Suprapubic skin (tissue), 4 donors: ENCODE measurements around the gene ABCE1. TPM values are rescaled to one million over a fixed set of nuclear protein-coding genes. Genes with fewer than 3 reads are reported as not detected.
"Not testable (repeated sequence)": the region's sequence is repeated elsewhere in the genome, so short reads cannot be mapped to it uniquely, and the experiment has no call there.

Source experiments
- DNase-seq, 2 donors: peaks; one replicate each; pipeline ENCODE4 v3.0.0-alpha.2; 2019; ENCODE audit warnings: low spot score in 2 of 2
- H3K27ac ChIP-seq: fragments of 200-600 bp; sonication (generic); one replicate; pipeline ENCODE4 v1.5.1; 2019
- H3K27me3 ChIP-seq: fragments of 200-600 bp; sonication (generic); one replicate; pipeline ENCODE4 v1.5.1; 2019
- H3K36me3 ChIP-seq: fragments of 200-600 bp; sonication (generic); one replicate; pipeline ENCODE4 v1.5.1; 2019
- H3K4me1 ChIP-seq: fragments of 200-600 bp; sonication (generic); one replicate; pipeline ENCODE4 v1.5.1; 2019
- H3K4me3 ChIP-seq: fragments of 200-600 bp; sonication (generic); one replicate; pipeline ENCODE4 v1.5.1; 2019; ENCODE audit warnings: mild to moderate bottlenecking
- H3K9me3 ChIP-seq: fragments of 200-600 bp; sonication (generic); one replicate; pipeline ENCODE4 v1.5.1; 2019
- EP300 ChIP-seq: sonication (generic); formaldehyde crosslinking; IDR thresholded peaks from one replicate; pipeline ENCODE4 v1.6.1; 2017; ENCODE audit warnings: antibody characterized with exemption
- POLR2A ChIP-seq, 2 donors: fragments of 450-650 bp; IDR thresholded peaks; one replicate each; pipeline ENCODE4 v1.6.1; 2017; ENCODE audit warnings: antibody characterized with exemption in 2 of 2, mild to moderate bottlenecking in 2 of 2, moderate library complexity in 2 of 2
- POLR2AphosphoS5 ChIP-seq, 3 donors: sonication (generic); formaldehyde crosslinking; IDR thresholded peaks; one replicate each; pipeline ENCODE4 v1.6.1; 2017; ENCODE audit warnings: antibody characterized with exemption in 3 of 3
- WGBS: methylation state at CpG from one replicate; pipeline ENCODE4 v1.1.5; 2018; 5-methylcytosine and 5-hydroxymethylcytosine counted together
- total RNA-seq, 4 donors: library from RNA; depleted of rRNA; stranded (reverse); fragments of >200 nt; gene quantifications; one replicate each; pipeline ENCODE4 v1.1.0, GENCODE V29; 2016
- TF ChIP-seq, protein P1 (sequence below), 2 donors: fragments of 200-600 bp in 1 of 2; fragments of 450-650 bp in 1 of 2; sonication (generic) in 1 of 2; IDR thresholded peaks; one replicate each; pipeline ENCODE4 v1.5.1; 2016 to 2019; ENCODE audit warnings: antibody characterized with exemption in 2 of 2, mild to moderate bottlenecking in 1 of 2, moderate library complexity in 1 of 2

Gene ABCE1
- total RNA-seq, 4 donors from 2014 or later, result 70.6 to 87.5 (median 75.8) TPM

GRCh38 chr4:145132511-145133098, 34.5 kb downstream of the ABCE1 start:
- WGBS, result 69% methylated on average over 5 of the region's 5 CpGs
- no peak for DNase-seq
- Histone ChIP-seq H3K27me3 (no peaks in the 10 kb centered on the region), H3K4me3 (no peak overlapping the region), H3K9me3 (no peaks in the 10 kb centered on the region), H3K27ac (no peak overlapping the region), H3K36me3 (peaks cover 28% of the 10 kb centered on the region), H3K4me1 (peaks cover 3% of the 10 kb centered on the region)
- TF ChIP-seq POLR2A (IDR thresholded peaks at IDR 0.05), result no peak
- TF ChIP-seq POLR2AphosphoS5 (IDR thresholded peaks at IDR 0.05), result no peak
- TF ChIP-seq, protein P1, sequence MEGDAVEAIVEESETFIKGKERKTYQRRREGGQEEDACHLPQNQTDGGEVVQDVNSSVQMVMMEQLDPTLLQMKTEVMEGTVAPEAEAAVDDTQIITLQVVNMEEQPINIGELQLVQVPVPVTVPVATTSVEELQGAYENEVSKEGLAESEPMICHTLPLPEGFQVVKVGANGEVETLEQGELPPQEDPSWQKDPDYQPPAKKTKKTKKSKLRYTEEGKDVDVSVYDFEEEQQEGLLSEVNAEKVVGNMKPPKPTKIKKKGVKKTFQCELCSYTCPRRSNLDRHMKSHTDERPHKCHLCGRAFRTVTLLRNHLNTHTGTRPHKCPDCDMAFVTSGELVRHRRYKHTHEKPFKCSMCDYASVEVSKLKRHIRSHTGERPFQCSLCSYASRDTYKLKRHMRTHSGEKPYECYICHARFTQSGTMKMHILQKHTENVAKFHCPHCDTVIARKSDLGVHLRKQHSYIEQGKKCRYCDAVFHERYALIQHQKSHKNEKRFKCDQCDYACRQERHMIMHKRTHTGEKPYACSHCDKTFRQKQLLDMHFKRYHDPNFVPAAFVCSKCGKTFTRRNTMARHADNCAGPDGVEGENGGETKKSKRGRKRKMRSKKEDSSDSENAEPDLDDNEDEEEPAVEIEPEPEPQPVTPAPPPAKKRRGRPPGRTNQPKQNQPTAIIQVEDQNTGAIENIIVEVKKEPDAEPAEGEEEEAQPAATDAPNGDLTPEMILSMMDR (IDR thresholded peaks at IDR 0.05), result no peak
- no peak for TF ChIP-seq EP300

GRCh38 chr4:145136219-145136618, 38.1 kb downstream of the ABCE1 start:
- peaks cover 45% of the 10 kb centered on the region for H3K36me3 ChIP-seq
- 64% methylated on average over 1 of the region's 1 CpG for WGBS
- H3K27ac ChIP-seq, result not testable (repeated sequence)

GRCh38 chr4:145148980-145149379, 50.9 kb downstream of the ABCE1 start:
- H3K4me1 ChIP-seq, result no peaks in the 10 kb centered on the region
- TF ChIP-seq EP300 (no peak), POLR2AphosphoS5 (IDR thresholded peaks at IDR 0.05) (no peak), POLR2A (IDR thresholded peaks at IDR 0.05) (no peak)
- TF ChIP-seq, protein P1 (IDR thresholded peaks at IDR 0.05), result no peak
- 93% methylated on average over 3 of the region's 3 CpGs for WGBS
- H3K27ac ChIP-seq, result no peak overlapping the region
- H3K36me3 ChIP-seq, result peaks cover 79% of the 10 kb centered on the region
- no peaks in the 10 kb centered on the region for H3K9me3 ChIP-seq
- no peaks in the 10 kb centered on the region for H3K27me3 ChIP-seq
- no peak for DNase-seq
- H3K4me3 ChIP-seq, result no peak overlapping the region

More at GRCh38 chr4:145136219-145136618, 38.1 kb downstream of the ABCE1 start:
- not testable (repeated sequence) for H3K4me3 ChIP-seq, H3K27me3 ChIP-seq, H3K9me3 ChIP-seq, DNase-seq, H3K4me1 ChIP-seq

DNA sequence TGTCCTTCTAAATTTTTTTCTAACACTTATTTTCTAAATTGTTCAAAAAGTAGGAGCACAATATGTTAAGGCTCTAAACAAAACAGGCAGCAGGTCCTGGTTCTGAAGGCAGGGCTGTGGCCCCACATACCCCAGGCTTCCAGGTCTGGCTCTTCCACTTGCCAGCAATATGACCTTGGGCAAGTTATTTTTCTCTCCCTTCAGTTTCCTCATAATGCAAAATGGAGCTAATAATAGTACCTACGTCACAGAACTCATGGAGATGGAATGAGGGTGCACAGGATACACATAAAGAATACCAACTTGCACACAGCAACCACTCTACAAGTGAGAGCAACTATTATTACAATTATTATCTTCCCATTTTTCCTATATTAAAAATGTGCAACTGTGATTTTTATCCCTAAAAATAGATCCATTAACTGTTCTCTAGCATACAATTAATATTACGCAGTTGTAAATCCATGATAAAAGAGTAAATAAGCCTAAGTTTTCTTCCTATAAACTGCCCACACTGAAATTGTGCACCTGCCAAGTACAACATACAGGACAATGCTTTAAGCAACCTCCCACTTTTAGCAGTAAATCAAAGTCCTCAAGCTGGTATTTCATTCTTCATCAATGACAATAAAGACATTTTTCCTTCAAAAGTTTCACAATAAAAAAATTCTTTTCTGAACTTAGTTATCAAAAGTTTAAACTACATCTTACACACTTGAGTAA, 55.2 kb downstream of the ABCE1 start:
- Histone ChIP-seq H3K27me3 (no peaks in the 10 kb centered on the region), H3K4me3 (no peak overlapping the region), H3K27ac (no peak overlapping the region), H3K36me3 (peaks cover 59% of the 10 kb centered on the region), H3K9me3 (no peaks in the 10 kb centered on the region), H3K4me1 (no peaks in the 10 kb centered on the region)
- TF ChIP-seq, protein P1 (IDR thresholded peaks at IDR 0.05), result no peak
- TF ChIP-seq POLR2AphosphoS5 (IDR thresholded peaks at IDR 0.05) (no peak), POLR2A (IDR thresholded peaks at IDR 0.05) (no peak), EP300 (no peak)
- WGBS, result 75% methylated on average over 2 of the region's 2 CpGs
- DNase-seq, result no peak

DNA sequence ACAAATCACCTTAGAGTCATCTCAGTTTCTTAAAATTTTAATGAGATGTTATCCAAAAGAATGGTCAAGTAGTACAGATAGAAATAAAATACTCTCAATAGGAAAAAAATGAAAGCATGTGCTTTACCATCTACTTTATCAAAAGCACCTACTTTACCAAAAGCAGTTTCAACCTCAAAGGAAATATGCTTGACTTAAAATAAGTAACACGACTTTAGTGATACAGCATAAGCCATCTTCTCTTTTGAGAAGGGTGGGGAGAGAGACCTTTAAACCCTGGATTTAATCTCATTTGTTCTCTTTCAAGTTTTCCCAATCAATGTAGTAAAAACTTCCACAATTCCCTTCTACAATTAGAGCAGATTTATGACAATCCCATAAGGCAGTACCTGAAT, 55.8 kb downstream of the ABCE1 start:
- Histone ChIP-seq H3K9me3 (no peaks in the 10 kb centered on the region), H3K4me3 (no peak overlapping the region), H3K27ac (no peak overlapping the region), H3K4me1 (no peaks in the 10 kb centered on the region), H3K36me3 (peaks cover 60% of the 10 kb centered on the region), H3K27me3 (no peaks in the 10 kb centered on the region)
- WGBS, result 77% methylated on average over 1 of the region's 1 CpG
- TF ChIP-seq POLR2A (IDR thresholded peaks at IDR 0.05), result no peak
- TF ChIP-seq EP300, result no peak
- TF ChIP-seq, protein P1 (IDR thresholded peaks at IDR 0.05), result no peak
- TF ChIP-seq POLR2AphosphoS5 (IDR thresholded peaks at IDR 0.05), result no peak
- DNase-seq, result no peak
